Chondrocyte (in vitro differentiated cells): Measurements from ENCODE around the gene ACVRL1. TPM values are rescaled to one million over a fixed set of nuclear protein-coding genes. Genes with fewer than 3 reads are reported as not detected.

Source experiments
- DNase-seq: peaks from one replicate; pipeline ENCODE4 v3.0.0; 2021; ENCODE audit warnings: mixed read lengths, low spot score
- H3K27ac Mint-ChIP-seq: one replicate; pipeline ENCODE4 v1.8.0; 2021; ENCODE audit warnings: mild to moderate bottlenecking, moderate library complexity, mixed read lengths; ENCODE audit not compliant: unreplicated experiment
- H3K27me3 Mint-ChIP-seq: 2 replicates; pipeline ENCODE4 v1.8.0; 2021; ENCODE audit warnings: low read depth, mixed read lengths
- H3K36me3 Mint-ChIP-seq: 2 replicates; pipeline ENCODE4 v1.8.0; 2021; ENCODE audit warnings: low read depth, mixed read lengths
- H3K4me1 Mint-ChIP-seq: 2 replicates; pipeline ENCODE4 v1.8.0; 2021; ENCODE audit warnings: low read depth, mild to moderate bottlenecking, mixed read lengths
- H3K4me3 Mint-ChIP-seq: one replicate; pipeline ENCODE4 v1.8.0; 2021; ENCODE audit warnings: mild to moderate bottlenecking, moderate library complexity, mixed read lengths; ENCODE audit not compliant: unreplicated experiment
- H3K9me3 Mint-ChIP-seq: 2 replicates; pipeline ENCODE4 v1.8.0; 2021; ENCODE audit warnings: low read depth, mixed read lengths
- total RNA-seq: library from RNA; stranded (reverse); gene quantifications from 3 replicates; pipeline ENCODE4 v1.2.1, GENCODE V29; 2021
- TF ChIP-seq, protein P1 (sequence below): fragments of 200-600 bp; sonication (generic); IDR thresholded peaks from 2 replicates; pipeline ENCODE4 v1.5.0; 2021; ENCODE audit warnings: antibody characterized with exemption, mild to moderate bottlenecking, moderate library complexity

The ACVRL1 gene
- total RNA-seq, 1 donor from 2014 or later: 0.60 TPM

DNA sequence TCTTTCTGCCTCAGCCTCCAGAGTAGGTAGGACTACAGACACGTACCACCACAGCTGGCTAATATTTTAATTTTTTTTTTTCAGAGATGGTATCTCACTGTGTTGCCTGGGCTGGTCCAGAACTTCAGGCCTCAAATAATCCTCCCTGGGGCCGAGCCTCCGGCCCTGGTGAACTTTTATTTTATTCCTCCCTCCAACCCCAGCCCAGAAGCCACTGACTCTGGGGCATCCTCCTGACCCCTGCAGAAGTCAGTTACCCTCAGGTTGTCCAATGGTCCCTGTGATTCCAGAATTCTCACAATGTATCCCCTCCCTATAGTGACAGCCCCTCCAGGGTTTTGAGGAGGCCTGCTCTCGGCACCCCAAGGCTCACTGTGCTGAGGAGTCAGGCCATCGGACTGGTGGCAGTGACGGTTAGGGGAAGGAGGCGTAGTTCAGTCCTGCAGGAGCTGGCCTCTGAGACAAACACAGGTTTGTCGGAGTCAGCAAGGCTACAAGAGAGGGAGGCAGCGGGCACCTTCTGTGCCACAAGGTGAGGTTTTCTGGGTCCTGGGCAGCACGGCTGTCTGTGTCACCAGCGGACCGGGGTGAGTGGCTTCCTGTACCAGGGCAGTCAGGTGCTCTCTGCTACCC is 39.4 kb upstream of the ACVRL1 start:
- no peaks in the 10 kb centered on the region for H3K36me3 Mint-ChIP-seq
- DNase-seq: no peak
- peaks cover 26% of the 10 kb centered on the region for H3K4me1 Mint-ChIP-seq
- peak overlapping the region; percentile 64 for H3K4me3 Mint-ChIP-seq
- no peaks in the 10 kb centered on the region for H3K9me3 Mint-ChIP-seq
- H3K27ac Mint-ChIP-seq: no peak overlapping the region
- peaks cover 11% of the 10 kb centered on the region for H3K27me3 Mint-ChIP-seq
- TF ChIP-seq, protein P1, sequence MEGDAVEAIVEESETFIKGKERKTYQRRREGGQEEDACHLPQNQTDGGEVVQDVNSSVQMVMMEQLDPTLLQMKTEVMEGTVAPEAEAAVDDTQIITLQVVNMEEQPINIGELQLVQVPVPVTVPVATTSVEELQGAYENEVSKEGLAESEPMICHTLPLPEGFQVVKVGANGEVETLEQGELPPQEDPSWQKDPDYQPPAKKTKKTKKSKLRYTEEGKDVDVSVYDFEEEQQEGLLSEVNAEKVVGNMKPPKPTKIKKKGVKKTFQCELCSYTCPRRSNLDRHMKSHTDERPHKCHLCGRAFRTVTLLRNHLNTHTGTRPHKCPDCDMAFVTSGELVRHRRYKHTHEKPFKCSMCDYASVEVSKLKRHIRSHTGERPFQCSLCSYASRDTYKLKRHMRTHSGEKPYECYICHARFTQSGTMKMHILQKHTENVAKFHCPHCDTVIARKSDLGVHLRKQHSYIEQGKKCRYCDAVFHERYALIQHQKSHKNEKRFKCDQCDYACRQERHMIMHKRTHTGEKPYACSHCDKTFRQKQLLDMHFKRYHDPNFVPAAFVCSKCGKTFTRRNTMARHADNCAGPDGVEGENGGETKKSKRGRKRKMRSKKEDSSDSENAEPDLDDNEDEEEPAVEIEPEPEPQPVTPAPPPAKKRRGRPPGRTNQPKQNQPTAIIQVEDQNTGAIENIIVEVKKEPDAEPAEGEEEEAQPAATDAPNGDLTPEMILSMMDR: no peak

DNA sequence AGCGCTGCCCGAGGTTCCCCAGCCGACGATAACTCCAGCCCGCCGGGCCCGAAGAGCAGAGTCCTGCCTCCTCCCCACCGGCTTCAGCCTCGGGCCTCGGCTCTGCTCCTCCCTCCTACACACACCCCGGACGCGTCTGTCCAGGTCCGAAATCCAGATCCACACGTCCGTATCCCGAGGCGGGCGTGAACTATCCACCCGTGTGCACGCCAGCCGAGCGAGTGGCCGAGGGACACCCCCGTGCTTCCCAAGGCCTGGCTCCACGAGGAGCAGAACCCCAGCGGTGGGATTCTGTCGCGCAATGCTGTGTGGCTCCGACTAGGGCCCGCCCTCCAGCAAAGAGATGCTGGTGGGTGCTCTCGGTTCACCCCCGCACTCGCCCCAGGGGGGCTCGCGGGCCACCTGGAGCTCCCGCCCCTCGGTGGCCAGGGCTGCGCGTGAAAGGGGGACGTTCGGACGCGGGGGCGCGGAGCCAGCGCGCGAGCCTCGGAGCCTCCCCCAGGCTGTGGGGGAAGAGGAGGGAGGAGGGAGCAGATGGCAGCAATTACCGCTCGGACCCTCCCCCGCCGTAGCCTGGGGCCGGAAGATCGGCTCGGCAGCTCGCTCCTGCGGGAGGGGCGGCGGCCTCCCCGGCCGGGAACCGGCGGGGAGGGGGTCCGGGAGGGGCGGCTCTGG is 38.3 kb upstream of the ACVRL1 start:
- TF ChIP-seq, protein P1: peak; percentile 33
- peaks cover 20% of the 10 kb centered on the region for H3K4me1 Mint-ChIP-seq
- H3K27ac Mint-ChIP-seq: no peak overlapping the region
- peak; percentile 78 for DNase-seq
- H3K4me3 Mint-ChIP-seq: peak overlapping the region; percentile 64
- H3K27me3 Mint-ChIP-seq: peaks cover 9% of the 10 kb centered on the region
- H3K9me3 Mint-ChIP-seq: no peaks in the 10 kb centered on the region
- no peaks in the 10 kb centered on the region for H3K36me3 Mint-ChIP-seq

DNA sequence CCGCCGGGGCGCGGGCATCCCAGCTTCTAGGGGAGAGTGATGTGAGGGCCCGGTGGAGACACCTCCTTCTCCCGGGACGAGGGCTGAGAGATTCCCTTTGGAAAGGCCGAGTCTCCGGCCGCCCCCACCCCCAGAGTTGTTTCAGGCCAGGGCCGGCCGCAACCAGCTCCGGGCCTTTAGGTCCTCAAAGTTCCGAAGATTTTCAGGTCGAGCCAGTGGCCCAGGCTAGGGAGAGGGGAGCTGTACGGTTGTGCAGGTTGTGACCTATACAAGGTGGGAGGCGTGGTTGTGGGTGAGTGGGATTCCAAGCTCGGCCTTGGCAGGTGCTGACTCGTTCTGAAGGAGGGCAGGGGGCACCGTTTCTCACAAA is 37.8 kb upstream of the ACVRL1 start:
- H3K9me3 Mint-ChIP-seq: no peaks in the 10 kb centered on the region
- no peak overlapping the region for H3K27ac Mint-ChIP-seq
- no peaks in the 10 kb centered on the region for H3K36me3 Mint-ChIP-seq
- H3K4me1 Mint-ChIP-seq: peaks cover 18% of the 10 kb centered on the region
- H3K4me3 Mint-ChIP-seq: peak overlapping the region; percentile 26
- peaks cover 9% of the 10 kb centered on the region for H3K27me3 Mint-ChIP-seq
- TF ChIP-seq, protein P1: no peak
- DNase-seq: peak; percentile 63

DNA sequence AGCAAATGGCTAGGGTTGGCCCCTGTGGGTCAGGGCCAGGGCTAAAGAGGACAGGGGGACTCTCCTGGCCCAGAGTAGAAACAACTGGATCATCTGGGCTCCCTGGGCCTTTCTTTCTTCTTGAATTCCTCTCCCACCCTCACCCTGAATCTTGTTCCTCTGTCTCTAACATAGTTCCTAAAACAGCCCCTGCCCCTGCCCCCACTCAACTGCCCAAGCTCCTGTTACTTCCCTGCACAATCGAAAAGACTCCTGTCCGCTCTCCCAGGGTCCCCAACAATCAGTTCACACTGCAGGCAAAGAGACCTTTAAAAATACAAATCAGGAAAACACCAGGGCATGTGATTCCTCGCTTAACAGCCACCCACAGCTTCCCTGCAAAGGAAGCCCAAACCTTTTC is 37.4 kb upstream of the ACVRL1 start:
- Mint-ChIP-seq H3K36me3 (no peaks in the 10 kb centered on the region), H3K9me3 (no peaks in the 10 kb centered on the region), H3K4me3 (peak overlapping the region; percentile 26), H3K27ac (no peak overlapping the region), H3K27me3 (peaks cover 9% of the 10 kb centered on the region), H3K4me1 (peaks cover 13% of the 10 kb centered on the region)
- TF ChIP-seq, protein P1: no peak
- peak; percentile 6 for DNase-seq

DNA sequence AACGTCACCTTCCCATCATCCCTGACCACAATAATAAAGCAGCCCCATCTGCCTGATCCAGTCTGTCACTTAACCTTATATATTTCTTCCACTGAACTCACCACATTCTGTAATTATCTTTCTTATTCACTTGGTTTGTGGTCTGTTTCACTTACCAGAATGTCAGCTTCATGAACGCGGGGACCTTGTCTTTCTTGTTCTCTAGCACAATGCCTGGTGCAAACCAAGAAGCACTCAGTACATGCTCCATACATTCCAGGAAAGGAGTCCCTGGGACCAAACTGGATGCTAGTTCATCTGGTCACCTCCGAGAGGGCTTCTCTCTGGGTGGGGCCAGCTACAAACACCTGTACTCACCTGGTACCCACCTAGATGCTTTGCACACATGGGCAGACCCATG is 36.8 kb upstream of the ACVRL1 start:
- TF ChIP-seq, protein P1: no peak
- Mint-ChIP-seq H3K27me3 (peaks cover 9% of the 10 kb centered on the region), H3K4me3 (peak overlapping the region; percentile 26), H3K27ac (no peak overlapping the region), H3K4me1 (peaks cover 11% of the 10 kb centered on the region), H3K36me3 (no peaks in the 10 kb centered on the region), H3K9me3 (no peaks in the 10 kb centered on the region)
- DNase-seq: peak; percentile 12
